SIG-M5 treated with dmso at 0.1 percent for 504 hours (cell line): ENCODE results near the gene RPL37A.

Experiments used
- DNase-seq: peaks from one replicate; lab custom pipeline; 2025; ENCODE audit not compliant: unreplicated experiment; lab: John Stamatoyannopoulos, UW

RPL37A gene

DNA sequence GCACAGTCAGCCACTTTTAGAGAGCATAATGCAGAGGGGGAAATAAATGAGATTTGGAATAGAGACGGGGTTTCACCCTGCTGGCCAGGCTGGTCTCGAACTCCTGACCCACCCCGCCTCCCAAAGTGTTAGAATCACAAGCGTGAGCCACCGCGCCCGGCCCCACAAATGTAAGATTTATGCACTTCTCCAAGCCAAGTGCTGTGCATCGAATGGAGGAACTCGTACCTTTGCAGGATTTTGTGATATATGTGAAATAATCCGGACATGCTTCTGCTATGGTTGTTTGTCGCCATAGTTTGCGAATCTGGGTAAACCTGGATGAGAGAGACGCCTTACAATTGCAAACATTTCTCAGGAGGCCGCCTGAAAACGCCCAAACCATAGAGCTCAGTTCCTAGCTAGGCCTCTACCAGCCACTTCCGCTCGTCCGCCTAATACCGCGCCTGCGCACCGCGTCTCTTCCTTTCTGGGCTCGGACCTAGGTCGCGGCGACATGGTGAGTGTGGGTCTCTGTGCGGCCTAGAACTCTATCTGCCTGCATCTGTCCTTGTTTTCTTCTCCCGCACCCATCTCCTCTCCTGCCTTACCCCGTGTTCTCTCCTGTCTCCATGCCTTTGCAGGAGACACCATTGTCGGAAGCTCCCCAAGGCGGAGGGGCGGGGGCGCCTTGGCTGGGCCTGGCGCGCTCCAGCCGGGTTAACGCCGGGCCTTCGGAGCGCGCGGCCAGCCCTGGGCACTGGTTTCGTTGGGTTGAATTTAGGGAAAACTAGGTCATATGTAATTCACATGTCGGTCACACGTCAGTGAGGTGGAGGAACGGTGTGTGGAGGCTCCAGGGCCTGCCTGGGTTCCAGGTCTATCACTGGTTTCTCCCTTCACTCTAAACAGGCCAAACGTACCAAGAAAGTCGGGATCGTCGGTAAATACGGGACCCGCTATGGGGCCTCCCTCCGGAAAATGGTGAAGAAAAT lies at the start of gene RPL37A:
Gene RPL37A (plus strand): TSS at position 466 of the 974 bp plus-strand sequence. CDS start 31 bp downstream, at position 497.
- DNase-seq, result peak; percentile 96

DNA sequence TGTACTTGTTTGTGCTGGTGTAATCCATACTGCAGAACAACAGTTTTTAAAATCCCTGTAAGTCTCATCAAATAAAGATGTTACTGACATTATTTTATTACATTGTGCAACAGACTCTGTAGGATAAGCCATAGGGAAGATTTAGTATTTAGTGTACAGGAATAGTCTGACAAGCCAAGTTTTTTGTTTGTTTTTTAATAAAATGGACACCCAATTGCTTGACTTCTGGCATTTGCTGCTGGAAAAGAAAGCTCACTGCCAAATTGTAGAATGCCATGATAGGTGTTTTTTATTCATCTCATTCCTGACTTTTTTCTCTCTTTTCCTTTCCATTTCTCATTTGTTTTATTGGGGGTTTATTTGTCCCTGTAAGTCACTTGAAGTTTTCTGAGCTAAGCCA lies 48.3 kb upstream of the RPL37A start:
- no peak for DNase-seq

DNA sequence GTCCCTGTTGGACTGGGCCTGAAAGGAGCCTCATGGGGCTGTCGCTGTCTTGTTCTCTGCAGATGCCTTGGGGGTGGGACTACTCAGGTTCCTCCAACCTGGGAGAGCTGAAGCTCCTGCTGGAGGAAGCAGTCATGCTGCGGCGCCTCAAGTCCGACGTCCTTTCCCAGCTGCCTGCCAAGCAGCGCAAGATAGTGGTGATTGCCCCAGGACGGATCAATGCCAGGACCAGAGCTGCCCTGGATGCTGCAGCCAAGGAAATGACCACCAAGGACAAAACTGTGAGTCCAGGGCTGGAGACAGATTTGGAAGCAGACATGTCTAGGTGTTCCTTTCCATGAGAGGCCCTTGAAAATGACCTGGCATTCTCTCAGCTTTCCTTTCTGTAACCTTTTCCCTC lies 47.9 kb upstream of the RPL37A start:
- no peak for DNase-seq

DNA sequence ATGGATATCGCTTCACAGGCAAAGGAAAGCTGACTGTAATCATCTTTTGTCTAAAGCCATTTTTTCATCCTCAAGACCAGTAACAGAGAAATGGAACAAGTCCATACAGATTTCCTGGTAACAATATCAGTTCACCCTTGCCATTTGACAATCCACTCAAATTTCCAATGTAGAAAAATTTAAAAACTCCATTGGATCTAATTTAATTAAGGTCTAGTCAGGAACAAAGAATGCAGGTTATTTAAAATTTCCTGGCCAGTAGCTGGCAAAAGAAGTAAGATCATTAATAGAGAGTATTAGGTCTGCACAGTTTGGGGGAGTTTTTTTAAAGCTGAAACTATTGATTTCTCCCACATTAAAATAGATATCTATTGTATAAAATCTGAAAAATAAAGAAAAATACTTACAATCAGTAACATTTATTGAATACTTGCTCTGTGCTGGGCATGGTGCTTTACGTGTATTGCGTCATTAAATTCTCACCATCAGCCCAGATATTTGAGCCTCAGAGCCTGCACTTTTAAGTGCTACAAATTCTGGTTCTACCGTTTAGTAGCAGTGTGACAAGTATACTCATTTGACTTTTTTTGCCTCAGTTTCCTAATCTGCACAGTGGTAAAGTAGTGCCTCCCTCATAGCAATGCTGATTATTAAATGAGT lies 44.6 kb upstream of the RPL37A start:
- no peak for DNase-seq

DNA sequence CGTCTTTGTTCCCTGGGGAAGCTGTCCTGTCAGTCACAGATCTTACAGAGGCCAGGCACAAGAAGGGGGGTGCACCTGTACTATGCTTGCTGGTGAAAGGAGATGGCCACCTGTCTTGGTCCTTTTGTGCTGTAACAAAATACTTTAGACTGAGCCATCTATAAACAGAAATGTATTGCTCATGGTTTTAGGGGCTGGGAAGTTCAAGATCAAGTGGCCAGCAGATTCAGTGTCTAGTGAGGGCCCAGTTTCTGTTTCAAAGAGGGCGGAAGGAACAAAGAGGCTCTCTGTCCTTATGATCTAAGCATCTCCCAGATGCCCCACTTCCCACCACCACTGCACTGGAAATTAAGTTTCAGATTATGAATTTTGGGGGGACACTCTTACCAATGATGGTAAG lies 35.5 kb upstream of the RPL37A start:
- DNase-seq, result no peak

DNA sequence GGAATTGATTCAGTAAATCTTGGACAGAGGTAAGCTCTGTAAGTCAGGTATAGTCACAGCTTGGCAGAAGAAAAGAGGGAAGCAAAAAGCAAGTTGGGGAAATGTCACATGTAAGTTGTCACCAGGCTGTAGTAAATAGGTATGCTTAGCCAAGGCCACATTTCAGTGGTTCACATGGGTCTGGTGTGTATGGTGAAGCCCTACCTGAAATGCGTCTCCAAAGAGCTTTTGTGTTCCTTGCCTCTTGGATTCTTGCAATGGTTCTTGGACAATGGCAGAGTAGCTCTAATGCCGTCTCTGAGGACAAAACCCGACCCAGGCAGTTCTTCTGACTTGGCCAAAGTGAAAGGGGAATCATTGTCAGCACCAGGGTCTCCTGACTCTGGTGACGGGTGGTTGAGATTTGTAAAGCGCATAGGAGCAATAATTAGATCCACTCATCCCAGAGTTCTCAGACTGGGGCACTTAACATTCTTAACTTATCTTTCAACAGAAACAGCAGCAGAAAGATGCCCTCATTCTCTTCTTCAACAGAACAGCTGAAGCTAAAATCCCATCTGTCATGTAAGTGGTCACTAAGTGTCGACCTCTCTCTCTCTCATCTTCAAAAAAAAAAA lies 34.4 kb upstream of the RPL37A start:
- no peak for DNase-seq

DNA sequence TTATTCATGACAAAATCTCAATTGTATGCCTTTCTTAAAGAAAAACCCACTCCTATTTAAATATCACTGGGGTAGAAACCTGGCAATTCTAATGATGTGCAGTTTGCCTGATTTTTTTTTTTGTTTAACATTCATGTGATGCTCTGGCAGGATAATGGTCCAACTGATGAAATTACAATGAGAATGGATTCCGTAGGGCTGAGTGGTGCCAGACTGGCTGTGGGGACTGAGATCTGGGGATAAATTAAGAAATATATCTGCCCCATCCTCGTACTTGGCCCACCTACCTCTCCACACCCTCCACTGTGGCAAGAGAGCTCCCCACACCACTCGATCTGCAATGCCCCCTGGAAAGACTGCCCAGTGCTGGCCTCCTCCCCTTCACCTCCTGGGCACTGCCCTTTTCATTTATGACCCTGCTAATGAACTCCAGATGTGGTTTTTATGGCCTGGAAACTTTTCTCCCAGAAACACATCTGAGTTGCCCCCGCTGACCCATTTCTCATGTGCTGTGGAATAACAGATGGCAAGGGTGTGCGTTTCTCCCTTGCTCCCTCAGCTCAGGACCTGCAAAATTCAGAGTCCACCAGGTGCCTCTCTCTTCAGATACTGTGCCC lies 33.0 kb upstream of the RPL37A start:
- DNase-seq, result no peak

DNA sequence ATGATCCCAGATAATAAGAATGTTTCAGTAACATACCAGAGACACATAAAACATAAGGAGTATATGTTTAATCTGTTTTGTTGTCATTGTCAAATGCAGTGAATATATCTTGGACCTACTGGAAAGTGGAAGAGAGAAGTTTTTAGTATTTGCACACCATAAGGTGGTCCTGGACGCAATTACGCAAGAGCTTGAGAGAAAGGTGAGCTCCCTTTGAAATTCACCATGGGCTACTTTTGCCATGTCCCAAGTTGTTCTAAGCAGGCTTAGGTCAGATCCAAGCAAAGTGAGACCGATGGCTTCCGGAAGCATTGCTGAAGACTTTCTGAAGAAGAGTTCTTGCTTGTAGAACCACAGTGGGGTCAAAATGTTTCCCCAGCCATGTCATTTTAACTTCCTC lies 30.8 kb upstream of the RPL37A start:
- no peak for DNase-seq

DNA sequence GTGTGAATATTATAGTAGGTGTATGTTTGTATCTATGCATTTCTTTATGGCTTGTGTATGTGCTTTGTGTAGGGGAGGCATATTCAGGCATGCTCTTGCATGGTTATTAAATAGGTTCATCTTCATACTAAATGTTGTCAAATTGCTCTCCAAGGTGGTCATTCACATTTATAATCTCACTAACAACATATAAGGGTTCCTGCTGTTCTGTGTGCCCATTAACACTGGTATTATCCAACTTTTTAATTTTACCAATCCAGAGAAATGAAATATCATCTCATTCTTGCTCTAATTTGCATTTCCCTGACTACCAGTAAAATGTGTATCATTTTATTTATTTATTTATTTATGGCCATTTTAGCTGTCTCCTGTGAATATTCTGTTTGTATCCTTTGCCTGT lies 29.0 kb upstream of the RPL37A start:
- DNase-seq, result no peak

DNA sequence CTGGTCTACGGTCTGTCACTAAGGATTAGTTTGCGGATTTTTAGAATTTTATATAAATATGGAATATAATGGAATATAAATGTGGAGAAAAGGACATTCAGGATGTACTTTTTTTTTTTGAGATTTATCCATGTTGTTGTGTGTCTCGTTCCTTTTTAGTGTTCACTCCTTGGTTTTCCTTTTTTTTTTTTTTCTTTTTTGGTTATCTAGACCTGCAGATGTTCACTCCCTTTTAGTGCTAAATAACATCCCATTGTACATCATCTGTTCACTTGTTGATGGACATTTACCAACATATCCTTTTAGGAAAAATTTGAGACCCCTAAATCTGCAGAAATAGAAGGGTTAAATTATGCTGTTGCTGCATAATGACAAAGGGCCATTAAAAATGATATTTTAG lies 25.5 kb upstream of the RPL37A start:
- no peak for DNase-seq

DNA sequence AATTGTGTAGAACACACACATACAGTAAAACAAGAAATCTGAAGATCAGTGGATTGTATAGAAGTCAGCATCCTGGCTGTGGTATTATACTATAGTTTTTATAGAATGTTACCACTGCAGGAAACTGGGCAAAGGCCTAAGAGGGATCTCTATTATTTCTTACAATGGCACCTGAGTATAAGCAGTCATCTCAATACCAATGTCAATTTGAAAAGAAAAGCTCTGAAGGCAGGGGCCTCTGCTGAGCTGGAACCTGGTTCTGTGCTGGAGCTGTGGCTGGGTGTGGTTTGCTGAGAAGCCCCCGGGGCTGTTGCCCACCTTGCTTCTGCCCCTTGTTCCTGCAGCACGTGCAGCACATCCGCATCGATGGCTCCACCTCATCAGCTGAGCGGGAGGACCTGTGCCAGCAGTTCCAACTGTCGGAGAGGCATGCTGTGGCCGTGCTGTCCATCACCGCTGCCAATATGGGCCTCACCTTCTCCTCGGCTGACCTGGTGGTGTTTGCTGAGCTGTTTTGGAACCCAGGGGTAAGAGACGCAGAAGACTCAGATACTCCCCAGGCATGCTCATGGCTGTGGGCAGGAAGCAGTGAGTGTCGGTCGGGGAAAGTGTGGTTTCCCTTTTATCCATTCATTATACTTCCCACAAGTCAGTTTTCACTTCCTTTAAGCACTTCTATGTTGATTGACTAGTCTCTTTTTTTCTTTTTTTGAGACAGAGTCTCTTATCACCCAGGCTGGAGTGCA lies 23.5 kb upstream of the RPL37A start:
- peak; percentile 84 for DNase-seq

DNA sequence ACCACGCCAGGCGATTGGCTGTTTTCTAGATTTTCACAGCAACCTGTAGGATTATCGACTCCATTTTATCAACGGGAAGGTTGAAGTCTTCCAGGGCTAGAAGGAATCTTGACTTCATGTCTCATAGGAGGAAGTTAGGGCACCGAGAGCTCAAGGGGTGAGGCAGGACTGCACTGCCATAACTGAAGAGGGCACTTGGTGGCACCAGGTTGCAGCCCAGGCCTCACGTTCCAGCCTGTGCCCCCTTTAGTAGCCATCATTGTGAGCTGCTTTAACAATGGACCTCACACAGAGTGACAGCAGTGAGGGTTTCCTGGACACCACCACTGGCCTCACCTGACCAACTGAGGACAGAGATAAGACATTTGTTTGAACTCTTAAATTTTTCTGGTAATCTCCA lies 22.9 kb upstream of the RPL37A start:
- DNase-seq, result no peak

DNA sequence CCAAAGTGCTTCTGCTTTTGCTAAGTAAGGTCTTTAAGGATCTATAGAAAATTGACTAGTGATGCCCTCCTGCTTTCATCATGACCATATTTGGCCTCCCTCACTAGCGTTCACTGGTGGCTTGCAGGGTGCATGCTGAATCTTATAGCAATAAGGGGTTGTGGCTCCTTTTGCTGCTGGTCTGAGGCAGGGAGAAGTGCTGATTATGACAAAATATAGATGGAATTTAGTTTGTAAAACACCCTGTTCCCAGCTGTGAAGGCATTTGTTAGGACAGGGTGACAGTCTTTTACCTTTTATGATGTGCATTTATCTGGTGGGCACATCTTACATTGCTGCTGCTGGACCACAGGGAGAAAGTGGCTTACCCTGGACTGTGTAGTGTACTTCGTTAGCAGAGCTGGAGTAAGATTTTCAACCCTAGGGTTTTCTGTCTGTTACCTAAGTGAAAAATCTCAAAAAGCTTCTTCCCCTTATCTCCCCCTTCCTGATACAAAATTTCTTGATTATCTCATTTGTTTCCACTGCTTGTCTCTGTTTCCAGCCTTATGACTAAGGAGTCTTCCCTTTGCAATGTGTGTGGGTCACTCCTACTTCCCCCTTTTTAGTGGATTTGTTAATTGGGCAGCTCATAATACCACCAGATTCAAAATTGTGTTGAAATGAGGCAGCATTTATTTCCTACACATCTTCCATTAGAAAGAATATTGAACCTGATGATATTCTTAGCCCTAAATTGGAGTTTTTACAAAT lies 21.2 kb upstream of the RPL37A start:
- peak; percentile 69 for DNase-seq

DNA sequence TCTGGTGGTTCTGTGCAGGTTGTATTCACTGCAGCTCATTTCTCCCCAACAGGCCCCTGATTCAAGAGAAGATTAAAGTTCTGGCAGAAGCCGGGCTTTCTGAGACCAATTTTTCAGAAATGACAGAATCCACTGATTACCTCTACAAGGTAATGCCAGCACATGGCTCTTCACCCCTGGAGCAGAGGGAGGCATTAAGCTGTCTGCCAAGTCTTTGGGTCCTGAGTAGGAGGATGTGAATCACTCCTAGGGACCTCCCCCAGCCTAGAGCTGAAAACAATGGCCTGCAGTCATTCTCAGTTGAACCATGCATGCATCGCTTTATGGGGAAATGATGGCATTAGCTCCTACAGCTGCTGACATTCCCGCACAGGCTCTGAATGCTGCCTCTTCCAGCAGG lies 20.5 kb upstream of the RPL37A start:
- DNase-seq, result no peak

DNA sequence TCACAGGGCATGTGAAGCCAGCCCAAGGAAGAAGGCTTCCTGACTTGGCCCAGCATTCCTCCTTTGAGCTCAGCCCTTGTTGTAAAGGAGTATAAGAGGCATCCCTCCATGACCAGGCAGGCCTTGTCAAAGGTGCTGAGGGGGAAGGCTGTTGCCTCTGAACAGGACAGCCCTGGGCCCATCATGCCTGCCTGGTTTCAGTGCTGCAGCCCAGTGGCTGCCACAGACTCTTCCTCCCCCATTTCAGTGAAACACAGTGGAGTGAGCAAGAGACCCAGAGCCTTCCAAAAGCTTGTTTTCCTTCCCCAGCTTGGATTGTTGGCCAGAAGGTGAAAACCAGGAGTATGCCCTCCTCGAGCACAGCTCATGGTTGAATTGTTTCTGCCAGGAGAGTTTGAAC lies 19.9 kb upstream of the RPL37A start:
- no peak for DNase-seq

DNA sequence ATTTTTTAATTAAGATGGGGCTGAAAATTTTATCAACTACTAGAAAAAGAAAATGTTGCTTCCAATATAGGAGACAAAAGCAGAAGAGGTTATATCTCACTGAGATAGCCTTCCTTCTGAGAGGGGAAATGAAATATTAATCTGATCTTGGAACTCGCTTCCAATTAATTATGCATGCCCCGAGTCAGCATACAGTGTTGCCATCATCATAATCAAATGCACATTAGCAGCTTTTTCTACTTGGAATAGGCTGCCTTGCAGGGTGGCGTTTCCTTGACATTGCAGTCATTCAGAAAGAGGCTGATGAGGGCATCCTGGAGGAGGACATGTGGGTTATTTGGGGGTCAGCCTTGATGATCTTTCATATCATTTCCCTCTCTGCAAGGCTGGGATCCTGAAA lies 18.4 kb upstream of the RPL37A start:
- DNase-seq, result no peak

DNA sequence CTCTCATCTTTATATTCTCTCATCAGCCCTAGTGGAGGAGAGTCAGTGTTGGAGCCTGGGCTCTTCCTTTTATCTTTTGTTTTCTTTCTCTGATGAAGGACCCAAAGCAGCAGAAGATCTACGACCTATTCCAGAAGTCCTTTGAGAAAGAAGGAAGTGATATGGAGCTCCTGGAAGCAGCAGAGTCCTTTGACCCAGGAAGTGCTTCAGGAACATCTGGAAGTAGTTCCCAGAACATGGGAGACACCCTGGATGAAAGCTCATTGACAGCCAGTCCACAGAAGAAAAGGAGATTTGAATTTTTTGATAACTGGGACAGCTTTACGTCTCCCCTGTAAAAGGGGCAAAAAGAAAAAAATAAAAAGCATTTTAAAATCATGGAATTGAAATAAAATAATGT lies 16.0 kb upstream of the RPL37A start:
- DNase-seq, result no peak

DNA sequence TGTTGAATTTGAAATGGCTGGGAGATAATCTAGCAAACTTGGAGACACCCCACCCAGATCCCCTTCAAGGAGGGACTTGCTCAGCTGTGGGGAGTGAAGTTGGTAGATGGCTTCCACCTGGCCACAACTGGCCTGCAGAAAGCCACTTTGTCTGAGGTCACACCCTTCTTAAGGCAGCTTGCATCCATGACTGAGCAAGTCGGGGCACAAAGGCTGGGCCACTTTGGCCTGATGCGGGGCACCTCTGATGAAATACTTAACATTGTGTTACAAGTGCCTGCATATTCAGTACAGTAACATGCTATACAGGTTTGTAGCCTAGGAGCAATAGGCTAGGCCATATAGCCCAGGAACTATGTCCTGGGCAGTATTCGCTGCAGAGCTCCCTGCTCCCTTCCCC lies 13.4 kb upstream of the RPL37A start:
- no peak for DNase-seq

DNA sequence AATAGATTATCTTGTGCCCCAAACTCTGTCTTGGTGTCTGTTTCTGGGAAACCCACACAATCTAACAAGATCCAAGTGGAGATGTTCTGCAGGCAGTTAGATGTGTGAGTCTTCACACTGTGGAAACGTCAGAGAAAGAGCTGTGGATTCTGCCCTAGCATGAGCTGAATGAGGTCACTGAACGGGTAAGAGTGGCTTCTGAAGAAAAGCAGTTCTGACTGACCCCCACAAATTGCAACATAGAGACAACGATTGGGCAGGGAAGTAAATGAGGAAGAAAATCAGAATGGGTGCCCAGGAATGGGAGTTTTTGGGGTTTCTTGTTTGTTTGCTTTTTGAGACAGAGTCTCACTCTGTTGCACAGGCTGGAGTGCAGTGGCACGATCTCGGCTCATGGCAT lies 12.9 kb upstream of the RPL37A start:
- DNase-seq, result peak; percentile 85

DNA sequence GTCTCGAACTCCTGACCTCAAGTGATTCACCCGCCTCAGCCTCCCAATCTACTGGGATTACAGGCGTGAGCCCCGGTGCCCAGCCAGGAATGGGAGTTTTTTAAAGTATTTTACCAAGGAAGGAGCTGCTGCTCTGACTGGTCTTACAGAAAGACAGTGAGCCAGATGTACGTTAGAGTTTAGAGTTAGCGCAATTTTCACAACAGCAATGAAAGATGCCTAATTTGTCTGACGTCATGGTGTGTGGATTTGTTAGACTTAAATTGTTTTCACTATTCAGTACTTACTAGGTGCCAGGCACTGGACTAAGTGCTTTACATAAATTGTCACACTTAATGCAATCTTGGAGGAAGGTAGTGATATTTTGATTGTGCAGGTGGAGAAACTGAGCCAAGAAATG lies 12.4 kb upstream of the RPL37A start:
- no peak for DNase-seq
